Measurements from ENCODE around the gene SERPINA7. TPM values are rescaled to one million over a fixed set of nuclear protein-coding genes. Genes with fewer than 3 reads are reported as not detected.

Gene SERPINA7
- total RNA-seq, 2 experiments from 2014 or later: not detected

DNA sequence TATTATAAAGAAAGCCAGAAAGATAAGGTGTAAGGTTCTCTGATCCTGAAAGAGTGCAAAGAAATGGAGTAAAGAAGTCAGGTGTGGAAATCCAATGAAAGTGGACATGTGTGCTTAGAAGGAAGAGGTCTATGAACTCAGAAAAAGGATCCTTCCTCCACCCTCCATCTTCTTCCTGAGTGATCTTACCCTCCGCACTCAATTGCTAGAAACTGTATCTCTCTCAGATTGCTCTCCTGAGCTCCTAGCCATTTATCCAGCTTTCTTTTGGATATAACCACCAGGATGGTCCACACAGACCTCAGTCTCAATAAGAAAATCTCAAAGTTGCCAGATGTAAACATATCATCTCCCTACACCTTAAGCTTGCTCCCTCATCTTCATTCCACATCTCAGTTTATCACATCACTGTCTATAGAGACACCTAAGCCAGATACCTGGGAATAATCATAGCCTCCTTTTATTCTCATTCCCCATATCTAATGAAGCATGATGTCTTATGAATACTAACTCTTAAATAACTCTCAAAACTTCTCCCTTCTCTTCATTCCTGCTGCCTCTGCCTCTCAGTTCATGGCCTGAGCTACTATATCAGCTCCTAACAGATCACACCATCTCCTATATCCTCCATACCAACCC is 573 bp downstream of the SERPINA7 start:
- intact Hi-C loops (cut with DNase I, micrococcal nuclease): no loop called here
- H3K36me3 Mint-ChIP-seq (ENCODE audit: low read depth): no peaks in the 10 kb centered on the region
- Histone ChIP-seq H3K4me3 (ENCODE audit: low read length) (no peak overlapping the region), H3K36me3 (ENCODE audit: insufficient read depth, low read length) (no peaks in the 10 kb centered on the region), H3K4me1 (ENCODE audit: insufficient read depth, low read length) (no peaks in the 10 kb centered on the region), H3K27me3 (ENCODE audit: control insufficient read depth in 1 of 2, insufficient read depth in 2 of 2, low read length in 2 of 2) (no peaks in the 10 kb centered on the region), H3K9me3 (ENCODE audit: control insufficient read depth in 1 of 2, insufficient read depth in 1 of 2, low read length in 2 of 2) (no peaks in the 10 kb centered on the region), H3K27ac (ENCODE audit: low read depth in 1 of 2, low read length in 2 of 2) (no peak overlapping the region)
- ChIA-PET CTCF (no interaction called here), POLR2A (no interaction called here)
- H3K4me3 Mint-ChIP-seq: no peak overlapping the region
- no peak overlapping the region for H3K27ac Mint-ChIP-seq
- no peaks in the 10 kb centered on the region for H3K4me1 Mint-ChIP-seq (ENCODE audit: low read depth)
- no peak for TF ChIP-seq CTCF (IDR thresholded peaks at IDR 0.05)
- ATAC-seq (ENCODE audit: poor library complexity) (no peak), DNase-seq (no peak)
- H3K27me3 Mint-ChIP-seq: no peaks in the 10 kb centered on the region
- H3K9me3 Mint-ChIP-seq: no peaks in the 10 kb centered on the region

DNA sequence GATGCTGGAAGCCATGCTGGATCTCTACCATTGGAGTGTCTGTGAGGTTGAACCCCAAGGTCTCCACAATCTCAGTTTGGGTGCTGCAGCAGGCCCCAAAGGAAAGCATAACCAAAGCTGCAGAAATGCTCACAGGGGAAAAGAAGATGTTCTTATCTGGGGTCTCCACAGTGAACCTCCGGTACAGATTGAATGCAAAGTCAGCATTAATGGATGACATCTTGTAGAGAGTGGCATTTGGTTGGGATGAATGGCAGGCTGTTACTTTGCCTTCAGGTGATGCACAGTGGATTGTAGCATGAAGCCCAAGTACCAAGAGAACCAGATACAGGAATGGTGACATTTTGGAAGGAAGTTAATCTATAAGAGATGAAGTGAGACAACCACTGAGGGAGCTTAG is 1.8 kb downstream of the SERPINA7 start:
- TF ChIP-seq CTCF (IDR thresholded peaks at IDR 0.05): no peak
- intact Hi-C loops (cut with DNase I, micrococcal nuclease): no loop called here
- Histone ChIP-seq H3K4me3 (ENCODE audit: low read length) (no peak overlapping the region), H3K36me3 (ENCODE audit: insufficient read depth, low read length) (no peaks in the 10 kb centered on the region), H3K27me3 (ENCODE audit: control insufficient read depth in 1 of 2, insufficient read depth in 2 of 2, low read length in 2 of 2) (no peaks in the 10 kb centered on the region), H3K27ac (ENCODE audit: low read depth in 1 of 2, low read length in 2 of 2) (no peak overlapping the region), H3K4me1 (ENCODE audit: insufficient read depth, low read length) (no peaks in the 10 kb centered on the region), H3K9me3 (ENCODE audit: control insufficient read depth in 1 of 2, insufficient read depth in 1 of 2, low read length in 2 of 2) (no peaks in the 10 kb centered on the region)
- POLR2A ChIA-PET: no interaction called here
- Mint-ChIP-seq H3K9me3 (no peaks in the 10 kb centered on the region), H3K4me3 (no peak overlapping the region), H3K27me3 (no peaks in the 10 kb centered on the region), H3K36me3 (ENCODE audit: low read depth) (no peaks in the 10 kb centered on the region), H3K27ac (no peak overlapping the region), H3K4me1 (ENCODE audit: low read depth) (no peaks in the 10 kb centered on the region)
- ATAC-seq (ENCODE audit: poor library complexity): no peak
- CTCF ChIA-PET: no interaction called here
- DNase-seq: no peak

GRCh38 chrX:106035064-106035463 is 3.5 kb downstream of the SERPINA7 start:
- no peaks in the 10 kb centered on the region for H3K4me1 Mint-ChIP-seq (ENCODE audit: low read depth)
- Histone ChIP-seq H3K4me3 (ENCODE audit: low read length) (no peak overlapping the region), H3K27me3 (ENCODE audit: control insufficient read depth in 1 of 2, insufficient read depth in 2 of 2, low read length in 2 of 2) (no peaks in the 10 kb centered on the region), H3K9me3 (ENCODE audit: control insufficient read depth in 1 of 2, insufficient read depth in 1 of 2, low read length in 2 of 2) (no peaks in the 10 kb centered on the region), H3K36me3 (ENCODE audit: insufficient read depth, low read length) (no peaks in the 10 kb centered on the region), H3K4me1 (ENCODE audit: insufficient read depth, low read length) (no peaks in the 10 kb centered on the region), H3K27ac (ENCODE audit: low read depth in 1 of 2, low read length in 2 of 2) (no peak overlapping the region)
- DNase-seq (no peak), ATAC-seq (ENCODE audit: poor library complexity) (no peak)
- ChIA-PET CTCF (no interaction called here), POLR2A (no interaction called here)
- no peak for TF ChIP-seq CTCF (IDR thresholded peaks at IDR 0.05)
- H3K4me3 Mint-ChIP-seq: no peak overlapping the region
- intact Hi-C loops (cut with DNase I, micrococcal nuclease): no loop called here
- no peaks in the 10 kb centered on the region for H3K9me3 Mint-ChIP-seq
- H3K36me3 Mint-ChIP-seq (ENCODE audit: low read depth): no peaks in the 10 kb centered on the region
- no peaks in the 10 kb centered on the region for H3K27me3 Mint-ChIP-seq
- no peak overlapping the region for H3K27ac Mint-ChIP-seq

Data from CD4-positive, alpha-beta T cell (primary cell).